OCI-M1 (cell line): Measurements from ENCODE around the gene AASDHPPT.
"Not testable (repeated sequence)": the region's sequence is repeated elsewhere in the genome, so short reads cannot be mapped to it uniquely, and the experiment has no call there.

Source experiments
- DNase-seq: peaks from one replicate; lab custom pipeline; 2025; lab: John Stamatoyannopoulos, UW

Gene AASDHPPT

DNA sequence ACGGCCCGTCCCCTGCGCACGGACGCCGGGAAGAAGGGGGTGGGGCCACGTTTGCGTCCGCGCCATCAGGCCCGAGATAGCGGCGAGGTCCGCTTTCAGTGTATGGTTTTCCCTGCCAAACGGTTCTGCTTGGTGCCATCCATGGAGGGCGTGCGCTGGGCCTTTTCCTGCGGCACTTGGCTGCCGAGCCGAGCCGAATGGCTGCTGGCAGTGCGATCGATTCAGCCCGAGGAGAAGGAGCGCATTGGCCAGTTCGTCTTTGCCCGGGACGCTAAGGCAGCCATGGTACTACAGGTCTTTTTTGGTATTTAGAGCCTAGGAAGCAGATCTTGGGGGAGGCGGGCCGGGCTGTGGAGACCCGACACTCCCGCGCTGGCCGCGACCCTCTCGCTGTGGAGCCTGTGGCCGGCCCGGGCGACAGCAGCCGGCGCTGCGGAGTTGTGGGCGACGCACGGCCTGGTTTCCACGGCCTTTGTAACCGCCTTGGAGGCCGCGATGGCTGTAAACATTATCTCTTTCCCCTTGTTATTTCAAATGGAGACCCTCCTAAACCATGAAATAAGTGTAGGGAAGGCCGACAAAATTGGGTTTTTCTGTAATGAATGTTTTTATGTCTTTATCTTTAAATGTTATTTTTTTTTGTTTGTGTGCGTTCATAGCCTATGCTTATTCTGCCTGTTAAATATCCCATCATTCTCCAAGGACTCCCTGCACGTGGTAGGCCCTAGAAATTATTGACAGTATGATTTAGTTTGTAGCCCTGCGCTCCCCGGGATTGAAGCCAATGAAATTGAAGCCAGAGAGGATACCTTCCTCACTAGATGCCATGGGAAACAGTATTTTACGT lies at the start of gene AASDHPPT:
AASDHPPT (plus strand) TSS at position 54 of the 847 bp plus-strand sequence; CDS start at position 103, 49 bp downstream.
- peak; percentile 9 for DNase-seq

DNA sequence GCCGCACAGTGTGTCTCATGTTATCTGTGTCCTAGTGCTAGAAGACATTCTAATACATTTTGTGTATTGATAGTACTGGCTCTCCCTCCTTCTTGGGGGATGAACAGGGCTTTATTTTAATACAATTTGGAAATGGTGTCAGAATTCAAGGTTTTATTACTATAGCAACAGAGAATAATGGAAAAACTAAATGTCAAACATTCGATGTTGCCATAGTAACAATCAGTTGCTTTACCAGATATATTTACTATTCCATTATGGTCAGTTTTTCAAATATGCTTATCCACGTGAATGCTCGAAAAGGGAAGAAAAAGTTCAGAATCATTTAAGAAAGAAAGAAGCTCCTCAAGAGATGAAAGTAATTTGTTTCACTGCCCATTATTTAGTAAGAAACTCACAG lies 46.9 kb upstream of the AASDHPPT start:
- no peak for DNase-seq

GRCh38 chr11:106031202-106031810 lies 46.2 kb upstream of the AASDHPPT start:
- no peak for DNase-seq

- no peak for DNase-seq
Measured at GRCh38 chr11:106031936-106032335, 45.5 kb upstream of the AASDHPPT start.

GRCh38 chr11:106032861-106033260 lies 44.6 kb upstream of the AASDHPPT start:
- DNase-seq: no peak

DNA sequence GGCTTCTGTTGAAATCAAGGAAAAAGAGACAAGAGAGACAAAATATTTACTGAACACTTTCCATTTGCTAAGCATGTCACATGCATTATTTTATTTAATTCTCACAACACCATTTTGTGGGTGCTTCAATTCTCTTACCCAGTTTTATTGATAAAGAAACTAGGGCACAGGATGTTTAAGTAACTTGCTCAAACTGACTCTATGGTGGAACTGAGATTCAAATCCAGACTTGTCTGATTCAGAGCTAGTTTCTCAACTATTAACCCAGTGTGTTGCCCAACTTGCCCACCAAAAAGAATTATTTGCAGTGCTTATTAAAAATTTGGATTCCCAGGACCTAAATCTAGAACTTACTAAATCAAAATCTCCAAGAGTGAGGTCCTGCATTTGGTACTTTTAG lies 33.9 kb upstream of the AASDHPPT start:
- no peak for DNase-seq

DNA sequence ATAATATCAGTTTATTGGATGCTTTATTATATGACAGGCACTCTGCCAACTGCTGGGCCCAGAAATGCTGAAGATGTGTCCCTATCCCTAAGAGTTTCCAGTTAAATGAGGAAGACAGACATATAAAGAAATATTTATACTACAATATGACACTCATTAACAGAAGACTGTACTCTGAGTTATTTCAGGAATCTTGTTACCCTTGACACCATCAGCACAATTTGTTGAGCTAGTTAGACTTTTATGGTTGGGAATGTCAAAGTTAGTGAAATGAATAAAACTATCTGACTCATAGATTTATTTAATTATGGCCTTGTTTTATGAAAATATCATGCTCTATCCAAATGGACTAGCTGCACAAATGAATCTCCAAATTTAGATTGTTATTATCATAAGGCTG lies 29.8 kb upstream of the AASDHPPT start:
- DNase-seq: no peak

DNA sequence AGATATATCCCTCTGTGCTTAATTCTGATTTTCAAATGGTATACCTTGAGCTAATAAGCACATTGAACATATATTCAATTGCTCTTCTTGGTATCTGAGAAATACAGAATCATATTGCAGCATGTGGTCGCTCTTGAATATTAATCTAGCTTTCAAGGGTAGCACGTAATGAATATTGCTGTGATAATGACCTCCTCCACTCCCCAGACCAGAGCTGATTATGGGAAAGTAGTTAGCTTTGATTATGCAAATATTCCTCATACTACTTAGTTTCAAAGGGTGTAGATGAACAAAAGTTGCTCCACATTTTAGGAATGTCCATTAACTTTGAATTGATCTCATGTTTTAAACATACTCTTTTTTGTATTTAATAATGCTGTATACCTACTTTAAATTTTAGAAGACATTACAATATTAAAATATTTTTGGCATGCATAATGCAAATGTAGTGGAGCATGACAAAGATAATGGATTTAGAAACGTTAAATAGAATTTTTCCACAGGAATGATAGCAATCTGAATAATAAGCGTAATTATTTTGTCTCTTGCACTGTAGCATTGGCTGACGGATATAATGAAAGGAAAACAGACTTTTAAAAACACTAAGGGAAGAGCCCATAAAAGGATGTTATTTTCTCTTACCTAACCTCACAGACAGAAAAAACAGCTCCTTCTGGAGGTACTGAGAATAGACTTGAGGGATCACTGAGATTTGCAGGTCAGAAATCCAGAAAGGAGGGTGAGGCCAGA lies 27.6 kb upstream of the AASDHPPT start:
- DNase-seq: no peak

- DNase-seq: no peak
Measured at GRCh38 chr11:106051103-106051502, 26.4 kb upstream of the AASDHPPT start.

DNA sequence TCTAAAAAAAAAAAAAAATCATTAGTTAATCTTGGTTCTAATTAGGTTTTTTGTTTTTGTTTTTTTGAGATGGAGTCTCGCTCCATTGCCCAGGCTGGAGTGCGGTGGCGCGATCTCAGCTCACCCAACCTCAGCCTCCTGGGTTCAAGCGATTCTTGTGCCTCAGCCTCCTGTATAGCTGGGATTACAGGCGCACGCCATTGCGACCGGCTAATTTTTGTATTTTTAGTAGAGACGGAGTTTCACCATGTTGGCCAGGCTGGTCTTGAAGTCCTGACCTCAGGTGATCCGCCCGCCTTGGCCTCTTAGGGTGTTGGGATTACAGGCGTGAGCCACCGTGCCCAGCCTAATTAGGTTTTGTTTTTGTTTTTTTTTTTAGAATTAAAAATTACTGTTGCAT lies 19.1 kb upstream of the AASDHPPT start:
- not testable (repeated sequence) for DNase-seq

DNA sequence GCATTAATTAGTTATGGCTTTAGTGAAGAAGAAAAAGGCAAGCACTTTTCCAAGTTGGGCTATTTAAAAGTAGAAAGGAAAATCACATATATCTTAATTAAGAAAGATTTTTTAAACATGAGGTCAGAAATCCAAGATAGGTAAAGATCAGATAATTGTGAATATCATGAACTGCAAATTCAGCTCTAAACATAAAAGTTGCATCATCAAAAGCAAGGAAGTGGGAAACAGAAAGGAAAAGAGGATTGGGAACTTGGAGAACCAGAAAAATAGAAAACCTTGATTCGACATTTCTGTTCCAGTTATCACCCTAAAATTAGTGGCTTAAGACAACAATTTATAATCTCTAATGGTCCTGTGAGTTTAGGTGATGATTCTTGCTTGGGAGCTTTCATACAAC lies 17.8 kb upstream of the AASDHPPT start:
- DNase-seq: no peak

DNA sequence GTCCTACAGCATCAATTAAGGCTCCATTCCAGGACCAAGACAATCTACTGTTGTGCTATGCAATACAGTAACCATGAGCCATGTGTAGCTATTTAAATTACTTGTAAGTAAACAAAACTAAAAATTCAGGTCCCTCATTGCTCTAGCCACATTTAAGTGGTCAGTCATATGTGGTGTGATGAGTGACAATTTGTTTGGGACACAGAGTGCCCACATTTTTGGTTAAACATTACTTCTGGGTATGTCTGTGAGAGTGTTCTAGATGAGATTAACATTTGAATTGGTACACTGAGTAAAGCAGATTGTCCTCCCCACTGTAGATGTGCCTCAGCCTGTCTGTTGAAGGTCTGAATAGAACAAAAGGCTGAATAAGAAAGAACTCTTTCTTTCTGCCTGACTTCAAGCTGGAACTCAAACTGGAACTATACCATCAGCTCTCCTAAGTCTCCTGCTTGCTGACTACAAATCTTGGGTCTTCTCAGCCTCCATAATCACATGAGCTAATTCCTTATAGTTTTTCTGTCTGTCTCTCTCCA lies 16.1 kb upstream of the AASDHPPT start:
- no peak for DNase-seq

- DNase-seq: no peak
Measured at GRCh38 chr11:106061954-106062949, 15.2 kb upstream of the AASDHPPT start.

- peak; percentile 2 for DNase-seq
Measured at GRCh38 chr11:106063009-106063408, 14.5 kb upstream of the AASDHPPT start.

- DNase-seq: no peak
Measured at GRCh38 chr11:106070606-106071005, 6.9 kb upstream of the AASDHPPT start.

DNA sequence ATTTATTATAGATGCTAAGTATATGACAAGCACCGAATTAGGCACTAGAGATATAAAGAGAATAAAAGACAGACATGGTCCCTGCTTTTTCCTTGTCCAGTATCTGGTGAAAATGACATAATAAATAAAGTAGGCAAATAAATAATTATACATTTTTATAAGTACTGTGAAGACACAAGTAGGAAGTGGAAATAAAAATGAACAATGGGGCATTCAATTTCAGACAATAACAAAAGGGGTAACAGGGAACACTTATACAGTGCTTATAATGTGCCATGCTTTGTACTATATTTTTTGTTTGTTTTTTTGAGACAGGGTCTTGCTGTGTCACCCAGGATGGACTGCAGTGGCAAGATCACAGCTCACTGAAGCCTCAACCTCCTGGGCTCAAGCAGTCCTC lies 4.7 kb upstream of the AASDHPPT start:
- DNase-seq: no peak

DNA sequence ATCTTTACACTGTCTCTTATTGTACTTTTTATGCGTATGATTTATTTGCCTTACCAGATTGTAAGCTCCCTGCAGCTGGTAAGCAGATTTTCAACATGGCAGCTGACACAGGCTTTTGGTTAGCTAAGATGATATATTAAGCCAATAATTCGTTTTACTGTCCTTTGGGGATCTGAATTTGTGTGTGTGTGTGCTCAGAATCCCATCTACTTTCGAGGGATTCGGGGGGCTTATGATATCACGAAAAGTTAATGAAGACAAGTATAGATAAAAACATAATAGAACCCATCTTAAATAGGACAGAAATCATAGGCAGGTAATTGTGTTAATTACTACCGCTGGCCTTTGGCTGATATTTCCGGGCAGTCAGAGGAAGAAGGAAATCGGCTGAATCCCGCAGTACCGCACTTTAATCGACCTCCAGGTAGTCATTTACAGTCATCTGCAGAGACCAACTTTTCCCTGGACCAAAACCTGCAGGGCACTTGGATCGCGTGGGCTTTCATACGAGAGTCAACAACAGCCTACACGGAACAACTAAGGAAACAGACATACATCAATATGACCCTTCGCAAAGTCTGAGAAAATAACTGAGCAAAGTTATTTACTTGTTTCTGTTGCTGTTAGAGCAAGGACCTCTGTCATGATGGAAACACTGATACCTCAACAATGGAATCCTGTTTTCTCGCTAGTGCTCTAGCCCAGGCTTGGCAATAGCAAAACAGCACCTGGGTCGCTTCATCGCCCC lies 1.1 kb upstream of the AASDHPPT start:
- DNase-seq: no peak

GRCh38 chr11:106076919-106077608 lies 398 bp upstream of the AASDHPPT start, which contains the start of gene KBTBD3:
Gene KBTBD3 (minus strand): TSS chr11:106077347. CDS start chr11:106059097, 18,250 bp downstream.
- DNase-seq: peak; percentile 90

- no peak for DNase-seq
Measured at GRCh38 chr11:106082096-106082495, 4.6 kb downstream of the AASDHPPT start.

DNA sequence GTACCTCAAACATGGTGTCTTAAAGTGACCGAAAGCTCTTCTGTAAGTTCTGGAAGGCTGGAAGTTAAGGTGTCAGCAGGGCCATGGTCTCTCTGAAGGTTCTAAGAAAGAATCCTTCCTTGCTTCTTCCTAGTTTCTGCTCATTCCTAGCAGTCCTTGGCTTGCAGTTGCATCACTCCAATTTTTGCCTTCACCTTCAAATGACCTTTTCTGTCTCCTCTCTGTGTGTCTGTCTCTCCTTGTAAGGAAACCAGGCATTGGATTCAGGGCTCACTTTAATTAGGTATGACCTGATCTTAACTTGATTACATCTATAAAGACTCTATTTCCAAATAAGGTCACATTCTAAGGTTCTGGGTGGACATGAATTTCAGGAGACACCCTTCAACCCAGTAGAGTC lies 8.7 kb downstream of the AASDHPPT start:
- DNase-seq: no peak
